ENCODE results near the gene MARK1. TPM values are rescaled to one million over a fixed set of nuclear protein-coding genes. Genes with fewer than 3 reads are reported as not detected.

Gene MARK1
- total and polyA plus RNA-seq, 2 donors (not counting 1 experiment from before 2014, with no cell fraction given): 0.52 to 3.8 TPM

DNA sequence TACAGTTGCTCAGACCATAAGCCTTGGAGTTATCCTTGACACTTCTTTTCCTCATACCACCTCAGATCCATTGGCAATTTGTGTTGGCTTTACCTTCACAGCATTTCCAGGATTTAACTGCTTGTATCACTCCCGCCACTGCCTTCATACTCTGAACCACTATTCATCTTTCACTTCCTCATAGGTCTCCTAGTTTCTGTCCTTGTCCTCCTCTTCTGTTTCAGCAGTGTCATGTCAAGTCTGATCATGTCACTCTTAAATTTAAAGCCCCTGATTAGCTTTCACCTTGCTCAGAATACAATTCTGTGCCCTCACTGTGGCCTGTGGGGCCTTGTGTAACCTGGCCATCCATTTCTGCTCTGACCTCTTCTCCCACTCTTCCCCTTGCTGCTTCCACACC is 127.6 kb downstream of the MARK1 start:
- Histone ChIP-seq H2AFZ (ENCODE audit: insufficient read depth, low read depth, low read length, poor library complexity, severe bottlenecking) (no peak overlapping the region), H3K9me3 (ENCODE audit: control extremely low read depth in 1 of 3, control insufficient read depth in 2 of 3, insufficient read depth in 1 of 3, low read length in 2 of 3) (no peaks in the 10 kb centered on the region), H3K4me3 (ENCODE audit: control extremely low read depth in 1 of 5, extremely low read depth in 1 of 5, insufficient read depth in 1 of 5, low read depth in 2 of 5, low read length in 4 of 5) (no peak overlapping the region), H4K20me1 (ENCODE audit: control insufficient read depth, insufficient read depth, low read length, poor library complexity, severe bottlenecking) (no peaks in the 10 kb centered on the region), H3K36me3 (replicated peaks in 1 of 2; ENCODE audit: control extremely low read depth in 1 of 2, control insufficient read depth in 1 of 2, extremely low read depth in 1 of 2, insufficient read depth in 2 of 2, low read length in 1 of 2) (no peaks in the 10 kb centered on the region), H3K27ac (ENCODE audit: low read length in 2 of 2) (no peak overlapping the region), H3K4me2 (replicated peaks; ENCODE audit: low read depth, low read length, poor library complexity, severe bottlenecking) (no peak overlapping the region), H3K4me1 (ENCODE audit: control insufficient read depth in 2 of 2, insufficient read depth in 2 of 2, low read length in 2 of 2) (no peaks in the 10 kb centered on the region), H3K79me2 (ENCODE audit: control insufficient read depth, insufficient read depth, low read length) (no peaks in the 10 kb centered on the region), H3K27me3 (replicated peaks in 1 of 4; ENCODE audit: control extremely low read depth in 1 of 4, control insufficient read depth in 3 of 4, insufficient read depth in 4 of 4, low read length in 3 of 4) (no peaks in the 10 kb centered on the region), H3K9ac (ENCODE audit: low read length) (no peak overlapping the region)
- 69% methylated on average over 1 of the region's 1 CpG for WGBS (ENCODE audit: insufficient coverage)
- ATAC-seq (ENCODE audit: low read depth): no peak
- Mint-ChIP-seq H3K27ac (no peak overlapping the region), H3K4me3 (no peak overlapping the region), H3K9me3 (ENCODE audit: insufficient read depth) (no peaks in the 10 kb centered on the region), H3K27me3 (peaks cover 4% of the 10 kb centered on the region), H3K4me1 (peaks cover 2% of the 10 kb centered on the region)
- DNase-seq: peak; percentile 8
- TF ChIP-seq, protein P1, sequence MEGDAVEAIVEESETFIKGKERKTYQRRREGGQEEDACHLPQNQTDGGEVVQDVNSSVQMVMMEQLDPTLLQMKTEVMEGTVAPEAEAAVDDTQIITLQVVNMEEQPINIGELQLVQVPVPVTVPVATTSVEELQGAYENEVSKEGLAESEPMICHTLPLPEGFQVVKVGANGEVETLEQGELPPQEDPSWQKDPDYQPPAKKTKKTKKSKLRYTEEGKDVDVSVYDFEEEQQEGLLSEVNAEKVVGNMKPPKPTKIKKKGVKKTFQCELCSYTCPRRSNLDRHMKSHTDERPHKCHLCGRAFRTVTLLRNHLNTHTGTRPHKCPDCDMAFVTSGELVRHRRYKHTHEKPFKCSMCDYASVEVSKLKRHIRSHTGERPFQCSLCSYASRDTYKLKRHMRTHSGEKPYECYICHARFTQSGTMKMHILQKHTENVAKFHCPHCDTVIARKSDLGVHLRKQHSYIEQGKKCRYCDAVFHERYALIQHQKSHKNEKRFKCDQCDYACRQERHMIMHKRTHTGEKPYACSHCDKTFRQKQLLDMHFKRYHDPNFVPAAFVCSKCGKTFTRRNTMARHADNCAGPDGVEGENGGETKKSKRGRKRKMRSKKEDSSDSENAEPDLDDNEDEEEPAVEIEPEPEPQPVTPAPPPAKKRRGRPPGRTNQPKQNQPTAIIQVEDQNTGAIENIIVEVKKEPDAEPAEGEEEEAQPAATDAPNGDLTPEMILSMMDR (IDR thresholded peaks at IDR 0.05): no peak
- no peak for TF ChIP-seq EZH2 (IDR thresholded peaks at IDR 0.05; ENCODE audit: borderline replicate concordance, insufficient read depth, low read depth, low read length, poor library complexity, severe bottlenecking)
- intact Hi-C loops (cut with micrococcal nuclease): no loop called here
- CTCF ChIA-PET: no interaction called here
- POLR2A ChIA-PET: no interaction called here

DNA sequence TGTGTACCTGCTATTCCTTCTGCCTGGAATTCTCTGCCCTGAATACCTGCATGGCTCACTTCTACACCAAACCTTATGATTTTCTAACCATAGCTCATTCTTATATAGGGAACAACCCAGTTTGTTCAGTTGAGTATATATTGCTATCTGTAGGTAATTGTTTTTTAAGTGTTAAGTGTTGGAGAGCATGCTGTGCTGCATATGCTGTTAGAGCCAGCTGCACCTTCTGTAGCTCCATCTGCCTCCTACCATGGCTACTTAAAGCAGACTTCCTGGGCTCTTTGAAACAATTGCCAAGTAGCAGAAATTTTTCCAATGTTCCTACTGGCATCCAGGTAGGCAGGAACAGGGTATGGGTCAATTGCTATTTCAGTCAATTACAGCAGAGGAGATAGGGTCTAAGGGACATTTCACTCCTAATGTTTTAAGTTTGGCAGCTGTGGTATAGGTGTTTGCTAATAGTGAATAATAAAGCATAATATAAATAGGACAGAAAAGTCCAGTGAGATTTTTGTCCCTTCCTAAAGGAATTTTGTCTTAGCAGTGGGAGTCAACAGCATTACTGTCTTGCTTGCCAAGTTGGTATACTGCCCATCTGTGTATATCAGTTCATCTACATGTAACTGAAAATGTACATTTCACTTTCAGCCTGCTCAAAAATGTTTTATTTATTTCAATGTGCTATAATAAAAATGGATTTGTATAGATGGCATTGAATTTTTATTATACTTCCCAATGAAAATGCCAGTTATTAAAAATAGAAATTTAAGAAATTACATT is 128.2 kb downstream of the MARK1 start:
- H3K4me1 Mint-ChIP-seq: peaks cover 2% of the 10 kb centered on the region

More for the DNA sequence above, 128.2 kb downstream of the MARK1 start:
- no peaks in the 10 kb centered on the region for H3K4me1 ChIP-seq (ENCODE audit: control insufficient read depth in 2 of 2, insufficient read depth in 2 of 2, low read length in 2 of 2)
- no peak overlapping the region for H3K27ac Mint-ChIP-seq
- no peak overlapping the region for H3K9ac ChIP-seq (ENCODE audit: low read length)
- no peak overlapping the region for H3K4me2 ChIP-seq (replicated peaks; ENCODE audit: low read depth, low read length, poor library complexity, severe bottlenecking)
- ATAC-seq (ENCODE audit: low read depth): no peak
- H3K79me2 ChIP-seq (ENCODE audit: control insufficient read depth, insufficient read depth, low read length): no peaks in the 10 kb centered on the region
- H2AFZ ChIP-seq (ENCODE audit: insufficient read depth, low read depth, low read length, poor library complexity, severe bottlenecking): no peak overlapping the region
- no peaks in the 10 kb centered on the region for H3K36me3 ChIP-seq (replicated peaks in 1 of 2; ENCODE audit: control extremely low read depth in 1 of 2, control insufficient read depth in 1 of 2, extremely low read depth in 1 of 2, insufficient read depth in 2 of 2, low read length in 1 of 2)
- H4K20me1 ChIP-seq (ENCODE audit: control insufficient read depth, insufficient read depth, low read length, poor library complexity, severe bottlenecking): no peaks in the 10 kb centered on the region
- TF ChIP-seq, protein P1 (IDR thresholded peaks at IDR 0.05): no peak
- no peak for TF ChIP-seq EZH2 (IDR thresholded peaks at IDR 0.05; ENCODE audit: borderline replicate concordance, insufficient read depth, low read depth, low read length, poor library complexity, severe bottlenecking)
- intact Hi-C loops (cut with micrococcal nuclease): no loop called here
- H3K9me3 Mint-ChIP-seq (ENCODE audit: insufficient read depth): no peaks in the 10 kb centered on the region
- DNase-seq: no peak
- POLR2A ChIA-PET: no interaction called here
- CTCF ChIA-PET: no interaction called here
- no peak overlapping the region for H3K4me3 ChIP-seq (ENCODE audit: control extremely low read depth in 1 of 5, extremely low read depth in 1 of 5, insufficient read depth in 1 of 5, low read depth in 2 of 5, low read length in 4 of 5)
- H3K27ac ChIP-seq (ENCODE audit: low read length in 2 of 2): no peak overlapping the region
- peaks cover 0 to 4% (median 0%) of the 10 kb centered on the region in 4 experiments for H3K27me3 ChIP-seq (replicated peaks in 1 of 4; ENCODE audit: control extremely low read depth in 1 of 4, control insufficient read depth in 3 of 4, insufficient read depth in 4 of 4, low read length in 3 of 4)
- H3K4me3 Mint-ChIP-seq: no peak overlapping the region
- H3K9me3 ChIP-seq (ENCODE audit: control extremely low read depth in 1 of 3, control insufficient read depth in 2 of 3, insufficient read depth in 1 of 3, low read length in 2 of 3): no peaks in the 10 kb centered on the region
- H3K27me3 Mint-ChIP-seq: peaks cover 10% of the 10 kb centered on the region

All from B cell (primary cell).